Natural killer cell (primary cell): ENCODE measurements around the gene LGALS14. TPM values are rescaled to one million over a fixed set of nuclear protein-coding genes. Genes with fewer than 3 reads are reported as not detected.

Experiments
- ATAC-seq, 3 donors: fragments of 150-1000 bp in 2 of 3; fragments of 200-7000 bp in 1 of 3; cut with Tn5 transposase; 1 replicate in 1 of 3; 2 replicates in 2 of 3; pipeline ENCODE4 v1.10.0; 2021; ENCODE audit warnings: mild to moderate bottlenecking in 2 of 3, moderate library complexity in 2 of 3
- DNase-seq, 2 donors: peaks; one replicate each; pipeline versions ENCODE4 v3.0.0 to v3.0.0-alpha.2; 2013 to 2021; ENCODE audit warnings: mixed read lengths in 1 of 2
- H3K27ac ChIP-seq: one replicate; pipeline ENCODE4 v1.5.1; 2013; ENCODE audit warnings: mild to moderate bottlenecking, low read length
- H3K27me3 ChIP-seq: one replicate; pipeline ENCODE4 v1.6.1; 2013; ENCODE audit warnings: low read length; ENCODE audit not compliant: control insufficient read depth, insufficient read depth
- H3K36me3 ChIP-seq: one replicate; pipeline ENCODE4 v1.6.1; 2013; ENCODE audit warnings: low read length; ENCODE audit not compliant: control insufficient read depth, insufficient read depth
- H3K4me1 ChIP-seq: one replicate; pipeline ENCODE4 v1.6.1; 2013; ENCODE audit warnings: low read length; ENCODE audit not compliant: control insufficient read depth, insufficient read depth
- H3K4me3 ChIP-seq: one replicate; pipeline ENCODE4 v1.5.1; 2013; ENCODE audit warnings: low read length
- H3K9me3 ChIP-seq: one replicate; pipeline ENCODE4 v1.6.1; 2013; ENCODE audit warnings: low read length; ENCODE audit not compliant: control insufficient read depth, insufficient read depth
- H3K27ac Mint-ChIP-seq, 2 donors: one replicate each; pipeline ENCODE4 v1.8.0; 2022; ENCODE audit warnings: mild to moderate bottlenecking in 2 of 2, mixed read lengths in 2 of 2, moderate library complexity in 1 of 2
- H3K27me3 Mint-ChIP-seq, 2 donors: one replicate each; pipeline ENCODE4 v1.8.0; 2022; ENCODE audit warnings: low read depth in 2 of 2, mixed read lengths in 2 of 2
- H3K36me3 Mint-ChIP-seq: one replicate; pipeline ENCODE4 v1.8.0; 2022; ENCODE audit warnings: mixed read lengths
- H3K4me1 Mint-ChIP-seq, 2 donors: one replicate each; pipeline ENCODE4 v1.8.0; 2022; ENCODE audit warnings: mixed read lengths in 2 of 2
- H3K4me3 Mint-ChIP-seq: one replicate; pipeline ENCODE4 v1.8.0; 2022; ENCODE audit warnings: mild to moderate bottlenecking, moderate library complexity, mixed read lengths
- H3K9me3 Mint-ChIP-seq, 2 donors: one replicate each; pipeline ENCODE4 v1.8.0; 2022; ENCODE audit warnings: mixed read lengths in 2 of 2
- WGBS: methylation state at CpG from one replicate; pipeline ENCODE4 v1.1.7; 2013; ENCODE audit warnings: missing lambda C conversion rate; ENCODE audit not compliant: insufficient coverage; 5-methylcytosine and 5-hydroxymethylcytosine counted together
- intact Hi-C: fragments of 100-400 bp; cut with micrococcal nuclease; formaldehyde crosslinking; loops from one replicate; pipeline ENCODE4 v1.14.2; 2022
- total RNA-seq, 4 donors: library from RNA; stranded (reverse); fragments of 120-200 nt in 1 of 4; gene quantifications; one replicate each; pipeline versions ENCODE4 v1.2.3 to v1.2.4, GENCODE V29; 2013 to 2022
- TF ChIP-seq, protein P1 (sequence below): fragments of 200-600 bp; IDR thresholded peaks from one replicate; pipeline ENCODE4 v1.8.0; 2022; ENCODE audit warnings: antibody characterized with exemption

LGALS14 gene
- total RNA-seq, 3 donors from 2014 or later (not counting 1 experiment from before 2014, with no cell fraction given): not detected

DNA sequence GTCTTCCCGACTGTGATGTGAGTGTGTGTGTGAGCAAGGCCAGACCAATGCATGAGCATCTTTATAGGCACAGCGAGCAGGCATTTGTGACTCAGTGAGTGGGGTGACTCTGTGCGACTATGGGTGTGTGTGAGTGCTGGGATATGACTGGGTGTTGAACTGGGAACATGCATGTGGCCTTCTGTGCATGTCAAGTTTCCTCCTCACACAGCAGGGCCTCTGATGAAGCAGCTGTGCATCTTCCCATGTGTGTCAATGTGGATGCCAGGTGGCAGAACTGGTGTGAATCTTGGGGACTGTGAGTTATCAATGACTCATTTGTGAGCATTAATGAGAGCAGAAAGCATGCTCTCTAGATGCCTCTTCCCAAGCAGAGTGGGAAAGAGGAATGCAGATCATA, 12.1 kb upstream of the LGALS14 start:
- DNase-seq (no peak), ATAC-seq (no peak)
- H3K9me3 ChIP-seq: no peaks in the 10 kb centered on the region
- H3K9me3 Mint-ChIP-seq: no peaks in the 10 kb centered on the region
- no peak overlapping the region for H3K27ac Mint-ChIP-seq
- intact Hi-C loops: no loop called here
- no peak overlapping the region for H3K27ac ChIP-seq
- no peaks in the 10 kb centered on the region for H3K27me3 ChIP-seq
- H3K27me3 Mint-ChIP-seq: peaks cover 27 to 42% of the 10 kb centered on the region in 2 donors
- no peak overlapping the region for H3K4me3 ChIP-seq
- no peaks in the 10 kb centered on the region for H3K36me3 ChIP-seq
- TF ChIP-seq, protein P1, sequence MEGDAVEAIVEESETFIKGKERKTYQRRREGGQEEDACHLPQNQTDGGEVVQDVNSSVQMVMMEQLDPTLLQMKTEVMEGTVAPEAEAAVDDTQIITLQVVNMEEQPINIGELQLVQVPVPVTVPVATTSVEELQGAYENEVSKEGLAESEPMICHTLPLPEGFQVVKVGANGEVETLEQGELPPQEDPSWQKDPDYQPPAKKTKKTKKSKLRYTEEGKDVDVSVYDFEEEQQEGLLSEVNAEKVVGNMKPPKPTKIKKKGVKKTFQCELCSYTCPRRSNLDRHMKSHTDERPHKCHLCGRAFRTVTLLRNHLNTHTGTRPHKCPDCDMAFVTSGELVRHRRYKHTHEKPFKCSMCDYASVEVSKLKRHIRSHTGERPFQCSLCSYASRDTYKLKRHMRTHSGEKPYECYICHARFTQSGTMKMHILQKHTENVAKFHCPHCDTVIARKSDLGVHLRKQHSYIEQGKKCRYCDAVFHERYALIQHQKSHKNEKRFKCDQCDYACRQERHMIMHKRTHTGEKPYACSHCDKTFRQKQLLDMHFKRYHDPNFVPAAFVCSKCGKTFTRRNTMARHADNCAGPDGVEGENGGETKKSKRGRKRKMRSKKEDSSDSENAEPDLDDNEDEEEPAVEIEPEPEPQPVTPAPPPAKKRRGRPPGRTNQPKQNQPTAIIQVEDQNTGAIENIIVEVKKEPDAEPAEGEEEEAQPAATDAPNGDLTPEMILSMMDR: no peak
- H3K4me1 ChIP-seq: no peaks in the 10 kb centered on the region
- WGBS: 90% methylated on average over 3 of the region's 3 CpGs
- no peaks in the 10 kb centered on the region for H3K4me1 Mint-ChIP-seq
- no peak overlapping the region for H3K4me3 Mint-ChIP-seq
- no peaks in the 10 kb centered on the region for H3K36me3 Mint-ChIP-seq

DNA sequence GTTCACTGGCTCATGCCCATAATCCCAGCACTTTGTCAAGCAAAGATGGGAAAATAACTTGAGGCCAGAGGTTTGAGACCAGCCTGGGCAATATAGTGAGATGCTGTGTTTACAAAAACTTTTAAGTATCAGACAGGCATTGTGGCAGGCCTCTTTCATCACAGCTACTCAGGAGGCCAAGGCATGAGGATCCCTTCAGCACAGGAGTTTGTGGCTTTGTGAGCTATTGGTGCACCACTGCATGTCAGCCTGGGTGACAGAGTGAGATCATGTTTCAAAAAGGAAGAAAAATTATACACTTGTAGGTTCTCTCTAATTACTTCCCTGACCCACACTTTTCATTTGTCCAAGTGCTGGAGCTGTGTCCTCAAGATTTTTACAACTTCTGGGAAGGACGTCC, 11.5 kb upstream of the LGALS14 start:
- Histone ChIP-seq H3K9me3 (no peaks in the 10 kb centered on the region), H3K36me3 (no peaks in the 10 kb centered on the region), H3K4me1 (no peaks in the 10 kb centered on the region), H3K27me3 (no peaks in the 10 kb centered on the region), H3K4me3 (no peak overlapping the region), H3K27ac (no peak overlapping the region)
- ATAC-seq: no peak
- peaks cover 27 to 42% of the 10 kb centered on the region in 2 donors for H3K27me3 Mint-ChIP-seq
- no peaks in the 10 kb centered on the region for H3K4me1 Mint-ChIP-seq
- no peaks in the 10 kb centered on the region for H3K9me3 Mint-ChIP-seq
- DNase-seq: no peak
- H3K36me3 Mint-ChIP-seq: no peaks in the 10 kb centered on the region
- intact Hi-C loops: no loop called here
- H3K27ac Mint-ChIP-seq: no peak overlapping the region
- 75% methylated on average over 1 of the region's 1 CpG for WGBS
- no peak overlapping the region for H3K4me3 Mint-ChIP-seq
- TF ChIP-seq, protein P1: no peak

DNA sequence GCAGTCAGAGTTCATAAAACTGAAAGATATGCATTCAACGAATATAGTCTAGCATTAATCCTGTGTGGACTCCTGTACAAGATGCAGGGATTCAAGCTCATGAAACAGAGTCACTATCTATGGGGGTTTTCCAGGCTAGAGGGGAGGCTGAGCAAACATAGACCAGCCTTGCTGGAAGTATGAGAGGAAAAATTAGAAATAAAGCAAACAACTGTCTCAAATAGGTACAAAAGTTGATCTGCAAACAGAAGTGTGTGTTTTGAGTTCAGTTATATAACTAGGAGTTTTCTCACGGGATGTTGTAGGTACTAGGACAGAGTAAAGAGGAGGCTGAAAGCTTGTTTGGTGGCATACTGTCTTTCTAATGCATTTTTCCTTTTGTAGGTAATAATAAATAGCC, 8.5 kb upstream of the LGALS14 start:
- H3K36me3 Mint-ChIP-seq: no peaks in the 10 kb centered on the region
- Histone ChIP-seq H3K9me3 (no peaks in the 10 kb centered on the region), H3K27me3 (no peaks in the 10 kb centered on the region), H3K27ac (no peak overlapping the region), H3K36me3 (no peaks in the 10 kb centered on the region), H3K4me3 (no peak overlapping the region), H3K4me1 (no peaks in the 10 kb centered on the region)
- DNase-seq (no peak), ATAC-seq (no peak)
- TF ChIP-seq, protein P1: no peak
- intact Hi-C loops: no loop called here
- no peaks in the 10 kb centered on the region for H3K9me3 Mint-ChIP-seq
- no peak overlapping the region for H3K4me3 Mint-ChIP-seq
- peaks cover 24 to 45% of the 10 kb centered on the region in 2 donors for H3K27me3 Mint-ChIP-seq
- WGBS: 63% methylated on average over 2 of the region's 2 CpGs
- H3K4me1 Mint-ChIP-seq: no peaks in the 10 kb centered on the region
- H3K27ac Mint-ChIP-seq: no peak overlapping the region

DNA sequence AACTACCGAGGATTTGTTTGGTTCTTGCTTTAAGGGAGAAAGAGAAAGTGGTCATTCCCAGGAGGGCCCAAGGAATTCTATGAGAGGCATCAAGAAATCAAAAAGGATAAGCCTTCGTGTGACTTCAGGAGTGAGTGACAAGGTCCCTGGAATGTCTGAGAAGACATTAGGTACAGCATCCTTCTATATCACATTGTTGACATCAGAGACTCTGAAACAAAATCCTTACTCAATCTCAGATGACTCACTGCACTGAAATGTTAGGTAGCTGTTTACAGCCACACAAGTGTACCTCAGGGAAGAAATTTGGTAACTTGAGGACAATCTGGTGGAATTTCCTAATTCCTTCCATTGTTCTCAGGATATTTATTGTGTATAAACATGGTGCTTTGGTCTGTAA, 7.9 kb upstream of the LGALS14 start:
- no peak overlapping the region for H3K4me3 ChIP-seq
- H3K36me3 ChIP-seq: no peaks in the 10 kb centered on the region
- Mint-ChIP-seq H3K9me3 (no peaks in the 10 kb centered on the region), H3K4me1 (no peaks in the 10 kb centered on the region), H3K36me3 (no peaks in the 10 kb centered on the region), H3K27me3 (peaks cover 23 to 46% of the 10 kb centered on the region in 2 donors), H3K4me3 (no peak overlapping the region), H3K27ac (no peak overlapping the region)
- no peaks in the 10 kb centered on the region for H3K4me1 ChIP-seq
- DNase-seq (no peak), ATAC-seq (no peak)
- TF ChIP-seq, protein P1: no peak
- H3K27ac ChIP-seq: no peak overlapping the region
- 92% methylated on average over 1 of the region's 2 CpGs for WGBS
- H3K27me3 ChIP-seq: no peaks in the 10 kb centered on the region
- intact Hi-C loops: no loop called here
- H3K9me3 ChIP-seq: no peaks in the 10 kb centered on the region
